Medulla oblongata (tissue), 1 donor: Measurements from ENCODE around the gene HES1.
"Not testable (repeated sequence)": the region's sequence is repeated elsewhere in the genome, so short reads cannot be mapped to it uniquely, and the experiment has no call there.

Source experiments
- DNase-seq: peaks from one replicate; pipeline ENCODE4 v3.0.0-alpha.2; 2015; ENCODE audit errors: extremely low spot score

Gene HES1

DNA sequence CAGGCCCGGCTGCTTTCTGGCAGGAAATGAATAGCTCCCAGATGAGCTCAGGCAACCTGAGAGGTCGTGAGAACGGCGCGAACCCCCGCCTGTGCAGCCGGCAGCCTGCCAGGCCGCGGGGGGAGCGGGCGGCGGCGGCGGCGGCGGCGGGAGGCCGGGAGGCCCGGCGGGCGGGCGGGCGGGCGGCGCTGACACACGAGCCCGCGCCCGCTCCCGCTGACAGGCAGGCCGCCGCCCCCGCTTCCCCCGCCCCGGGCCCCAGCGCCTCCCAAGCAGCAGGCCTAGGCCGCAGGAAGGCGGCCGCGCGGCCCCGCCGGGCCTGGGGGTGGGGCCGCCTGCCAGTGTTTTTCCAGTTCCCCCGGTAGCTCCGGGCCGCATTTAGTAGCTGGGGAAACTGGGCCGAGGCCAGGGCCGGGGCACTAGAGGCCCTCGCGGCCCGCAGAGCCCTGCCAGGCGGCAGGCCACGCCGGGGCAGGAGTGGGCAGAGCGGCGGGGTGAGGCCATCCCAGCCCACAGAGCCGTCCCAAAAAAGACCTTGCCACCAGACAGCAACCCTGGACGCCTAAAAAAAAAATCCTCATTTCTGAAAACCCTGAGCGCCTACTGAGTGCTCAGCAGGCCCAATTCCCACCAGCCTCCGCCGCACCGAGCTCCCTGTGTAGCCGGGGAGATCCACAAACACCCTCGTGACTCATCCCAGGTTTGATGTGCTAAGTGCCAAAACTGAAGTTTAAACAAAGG, 5.6 kb downstream of the HES1 start:
- DNase-seq = peak; percentile 85

DNA sequence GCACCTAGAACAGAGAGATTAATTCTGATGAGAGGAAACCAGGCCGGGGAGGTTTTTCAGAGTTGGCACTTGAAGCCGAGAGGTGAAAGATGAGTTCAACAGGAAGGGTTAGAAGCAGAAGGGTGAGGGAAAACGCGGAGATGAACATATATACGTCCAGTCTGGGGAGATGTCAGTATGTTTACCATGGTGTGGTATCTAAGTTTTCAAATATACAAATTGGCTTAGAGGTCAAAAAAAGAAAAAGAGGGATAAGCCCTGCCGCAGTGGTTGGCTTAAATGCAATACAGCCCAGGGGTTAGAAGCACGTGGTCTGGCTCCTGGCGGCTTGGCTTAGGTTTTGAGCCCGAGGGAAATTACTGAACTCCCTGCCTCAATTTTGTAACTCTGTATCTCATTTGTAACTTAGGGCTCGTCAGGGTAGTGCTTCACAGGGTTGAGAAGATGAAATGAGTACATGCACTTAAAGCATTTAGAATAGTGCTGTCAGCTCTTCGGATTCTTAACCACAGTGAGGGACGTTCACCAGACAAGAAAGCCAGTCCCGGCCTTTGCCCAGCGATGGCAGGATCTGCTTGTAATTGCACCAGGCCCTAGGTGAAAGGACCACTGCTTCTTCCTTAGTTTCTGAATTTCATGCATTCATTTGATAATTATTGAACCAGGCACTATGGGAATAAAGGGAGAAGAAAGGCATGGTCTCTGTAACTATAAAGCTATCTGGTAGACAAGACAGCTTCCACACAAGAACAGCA, 6.4 kb downstream of the HES1 start:
- DNase-seq = peak; percentile 34

DNA sequence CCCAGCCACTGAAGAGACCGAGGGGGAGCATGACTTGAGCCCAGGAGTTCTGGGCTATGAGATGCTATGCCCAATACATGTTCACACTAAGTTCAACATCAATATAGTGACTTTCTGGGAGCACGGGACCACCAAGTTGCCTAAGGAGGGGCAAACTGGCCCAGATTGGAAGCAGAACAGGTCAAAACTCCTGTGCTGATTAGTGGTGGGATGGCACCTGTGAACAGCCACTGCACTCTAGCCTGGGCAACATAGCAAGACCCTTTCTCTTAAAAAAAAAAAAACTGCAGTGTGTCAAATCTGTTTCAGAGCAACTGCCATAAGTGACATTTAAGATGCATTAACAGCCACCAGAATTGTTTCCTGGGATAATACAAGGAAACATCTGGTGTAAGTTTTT, 9.8 kb downstream of the HES1 start:
- DNase-seq = no peak

DNA sequence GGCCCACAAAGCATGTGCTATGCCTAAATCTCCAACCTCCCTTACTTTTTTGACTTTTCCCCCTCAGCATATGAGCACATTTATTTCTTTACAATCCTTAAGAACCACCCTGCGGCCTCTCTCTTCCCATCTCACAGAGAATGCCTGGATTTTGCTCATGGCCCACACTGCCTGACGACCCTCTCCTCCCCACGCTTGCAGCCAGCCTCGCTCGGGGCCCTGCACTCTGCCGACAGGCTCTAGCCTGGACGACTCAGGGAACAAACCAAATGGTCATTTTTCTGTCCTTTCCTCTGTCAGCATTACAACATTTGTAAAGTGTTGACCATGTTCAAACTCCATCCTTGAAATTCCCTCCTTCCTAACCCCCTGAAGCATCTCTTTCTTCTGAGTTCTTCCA, 11.7 kb downstream of the HES1 start:
- DNase-seq = no peak

GRCh38 chr3:194148383-194148782, 12.4 kb downstream of the HES1 start:
- peak; percentile 60 for DNase-seq

- DNase-seq = no peak
Observed at GRCh38 chr3:194150252-194150934, 14.4 kb downstream of the HES1 start.

DNA sequence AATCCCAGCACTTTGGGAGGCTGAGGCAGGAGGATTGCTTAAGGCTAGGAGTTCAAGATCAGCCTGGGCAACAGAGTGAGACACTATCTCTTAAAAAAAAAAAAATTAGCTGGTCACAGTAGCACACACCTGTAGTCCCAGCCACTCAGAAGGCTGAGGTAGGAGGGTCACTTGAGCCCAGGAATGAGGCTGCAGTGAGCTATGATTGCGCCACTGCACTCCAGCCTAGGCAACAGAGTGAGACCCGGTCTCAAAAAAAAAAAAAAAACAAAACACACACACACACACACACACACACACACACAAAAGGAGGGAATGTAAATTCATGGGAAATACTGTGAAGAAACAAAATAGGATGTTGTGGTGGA, 15.0 kb downstream of the HES1 start:
- DNase-seq = not testable (repeated sequence)

DNA sequence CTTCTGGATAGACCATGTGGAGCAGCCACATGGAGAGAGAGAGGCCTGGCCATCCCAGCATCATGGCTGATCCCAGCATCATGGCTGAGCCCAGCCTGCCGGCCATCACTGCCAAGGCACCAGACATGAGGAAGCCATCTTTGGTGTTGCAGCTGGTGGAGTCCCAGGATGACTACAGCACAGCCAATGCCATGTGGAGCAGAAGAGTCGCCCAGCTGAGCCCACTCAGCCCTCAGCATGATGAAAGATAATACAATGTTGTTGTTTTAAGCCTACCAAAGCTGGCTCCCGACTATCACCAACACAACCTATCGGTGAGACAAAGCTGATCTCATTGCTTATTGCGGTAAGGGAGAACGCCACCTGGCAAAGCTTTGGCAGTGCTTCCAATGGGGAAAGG, 18.4 kb downstream of the HES1 start:
- DNase-seq = no peak

DNA sequence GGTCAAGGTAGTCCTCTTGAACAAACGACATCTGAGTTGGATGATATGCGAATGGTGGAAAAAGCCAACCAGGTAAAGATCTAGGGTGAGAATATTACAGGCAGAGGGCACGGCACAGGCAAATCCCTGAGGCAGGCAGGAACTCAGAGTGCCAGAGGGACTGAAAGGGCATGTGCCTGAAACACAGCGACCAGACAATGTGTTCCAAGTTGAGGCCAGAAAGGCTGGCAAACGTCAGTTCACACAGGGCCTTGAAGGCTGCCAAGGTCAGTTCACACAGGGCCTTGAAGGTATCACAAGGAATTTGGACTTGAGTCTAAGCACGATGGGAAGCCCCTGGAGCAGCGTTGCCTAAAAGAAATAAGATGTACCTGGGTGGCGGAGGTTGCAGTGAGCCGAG, 20.1 kb downstream of the HES1 start:
- DNase-seq = no peak

DNA sequence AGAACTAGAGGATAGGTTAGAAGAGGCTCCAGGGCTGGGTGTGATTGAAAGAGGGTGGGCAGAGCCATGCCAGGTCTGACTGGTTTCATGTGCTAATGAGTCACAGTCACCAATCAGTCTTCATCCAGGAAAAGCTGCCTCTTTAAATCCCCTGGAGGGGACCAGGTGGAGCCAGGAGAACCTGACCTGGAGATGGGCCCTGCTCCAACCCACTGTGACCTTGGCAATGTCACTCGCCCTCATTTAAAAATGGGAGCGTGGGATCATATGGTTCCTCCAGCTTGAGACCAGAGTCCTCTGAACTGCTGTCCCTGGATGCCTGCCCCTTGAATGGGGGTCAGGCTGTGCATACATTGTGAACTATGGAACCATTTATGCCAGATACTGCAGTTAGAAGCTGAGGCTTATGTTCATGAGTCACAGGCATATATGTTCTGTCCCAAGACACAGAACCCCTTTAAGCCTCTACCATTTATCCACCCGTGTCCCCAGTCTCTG, 23.0 kb downstream of the HES1 start:
- DNase-seq = no peak

DNA sequence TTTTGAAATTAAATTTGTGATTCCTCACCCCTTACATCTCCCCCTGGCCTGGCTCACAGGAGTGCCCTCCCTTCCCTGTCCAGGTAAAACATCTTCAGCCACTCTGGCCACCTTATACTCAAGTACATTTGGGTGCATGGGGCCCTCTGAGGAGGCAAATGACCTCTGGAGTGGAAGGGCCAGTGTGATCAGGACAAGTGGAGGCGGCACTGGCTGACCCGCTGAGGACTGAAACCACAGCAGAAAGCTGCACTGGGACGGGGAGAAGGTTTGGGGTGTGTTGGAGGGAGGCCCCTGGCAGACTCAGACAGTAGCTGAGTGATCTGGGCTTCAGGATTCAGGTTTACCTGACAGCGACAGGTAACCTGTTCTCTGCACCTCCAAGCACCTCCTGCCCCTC, 24.2 kb downstream of the HES1 start:
- no peak for DNase-seq

GRCh38 chr3:194161131-194162045, 25.4 kb downstream of the HES1 start:
- peak; percentile 10 for DNase-seq

- no peak for DNase-seq
Observed at GRCh38 chr3:194162070-194162678, 26.2 kb downstream of the HES1 start.

- DNase-seq = no peak
Observed at GRCh38 chr3:194162817-194163584, 27.1 kb downstream of the HES1 start.

GRCh38 chr3:194163697-194164096, 27.7 kb downstream of the HES1 start:
- DNase-seq = no peak

DNA sequence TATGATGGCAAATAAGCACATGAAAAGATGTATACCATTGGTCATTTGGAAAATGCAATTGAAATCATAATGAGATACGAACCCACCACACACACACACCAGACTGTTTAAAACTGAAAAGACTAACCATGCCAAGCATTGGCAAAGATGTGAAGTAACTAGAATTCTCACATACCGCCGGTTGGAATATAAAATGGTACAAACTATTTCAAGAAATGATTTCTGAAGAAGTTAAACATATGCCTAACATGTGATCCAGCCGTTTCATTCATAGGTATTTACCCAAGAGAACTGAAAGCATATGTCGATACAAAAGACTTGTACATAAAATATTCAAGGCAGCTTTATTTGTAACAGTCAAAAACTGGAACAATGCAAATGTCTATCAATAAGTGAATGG, 28.9 kb downstream of the HES1 start:
- DNase-seq = no peak

DNA sequence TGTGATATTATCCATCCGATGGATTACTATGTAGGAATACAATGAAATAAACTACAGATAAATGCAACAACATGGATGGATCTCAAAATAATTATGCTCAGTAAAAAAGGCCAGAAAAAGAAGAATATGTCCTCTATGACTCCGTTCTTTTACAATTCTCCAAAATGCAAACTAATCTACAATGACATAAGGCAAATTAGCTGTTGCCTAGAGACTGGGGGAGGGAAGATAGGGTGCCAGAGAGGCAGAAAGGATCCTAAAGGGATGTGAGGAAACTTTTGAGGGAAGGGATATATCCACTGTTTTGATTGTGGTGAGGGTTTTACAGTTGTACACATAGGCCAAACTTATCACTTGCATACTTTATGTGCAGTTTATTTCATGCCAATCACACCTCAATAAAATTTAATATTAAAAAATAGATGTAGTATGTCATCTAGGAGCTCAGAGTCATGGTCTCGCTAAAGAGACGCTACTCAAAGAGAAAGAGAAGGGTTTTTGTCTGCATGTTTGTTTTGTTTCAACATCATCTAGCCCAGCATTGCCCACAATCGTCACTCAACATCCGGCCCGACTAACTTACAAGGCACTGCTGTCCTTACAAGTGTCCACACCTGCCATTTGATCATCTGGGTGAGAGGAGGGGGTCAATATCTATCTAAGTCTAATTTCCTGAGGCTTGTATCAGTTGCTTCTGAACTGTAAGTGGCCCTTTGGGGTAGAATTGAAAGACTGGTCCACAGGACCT, 29.5 kb downstream of the HES1 start:
- DNase-seq = no peak

GRCh38 chr3:194166682-194167479, 30.9 kb downstream of the HES1 start:
- no peak for DNase-seq
